HEK293T (cell line): ENCODE data around the gene FPR3.
"Not testable (repeated sequence)": the region's sequence is repeated elsewhere in the genome, so short reads cannot be mapped to it uniquely, and the experiment has no call there.

ENCODE experiments used
- ELF4 ChIP-seq: fragments of 450-650 bp; IDR thresholded peaks from 2 replicates; pipeline ENCODE4 v1.6.1; 2017; ENCODE audit warnings: antibody characterized with exemption
- FOXK2 ChIP-seq: fragments of 450-650 bp; IDR thresholded peaks from 2 replicates; pipeline ENCODE4 v1.6.1; 2016; ENCODE audit warnings: mild to moderate bottlenecking
- HDGF ChIP-seq: fragments of 450-650 bp; IDR thresholded peaks from 2 replicates; pipeline ENCODE4 v1.6.1; 2017; ENCODE audit warnings: antibody characterized with exemption, borderline replicate concordance
- LEF1 ChIP-seq: fragments of 450-650 bp; IDR thresholded peaks from 2 replicates; pipeline ENCODE4 v1.6.1; 2017; ENCODE audit warnings: mild to moderate bottlenecking, borderline replicate concordance
- SP1 ChIP-seq: fragments of 450-650 bp; IDR thresholded peaks from 2 replicates; pipeline ENCODE4 v1.6.1; 2017
- TARDBP ChIP-seq: fragments of 450-650 bp; IDR thresholded peaks from 2 replicates; pipeline ENCODE4 v1.6.1; 2016
- ZNF384 ChIP-seq: fragments of 450-650 bp; IDR thresholded peaks from 2 replicates; pipeline ENCODE4 v1.6.1; 2016

DNA sequence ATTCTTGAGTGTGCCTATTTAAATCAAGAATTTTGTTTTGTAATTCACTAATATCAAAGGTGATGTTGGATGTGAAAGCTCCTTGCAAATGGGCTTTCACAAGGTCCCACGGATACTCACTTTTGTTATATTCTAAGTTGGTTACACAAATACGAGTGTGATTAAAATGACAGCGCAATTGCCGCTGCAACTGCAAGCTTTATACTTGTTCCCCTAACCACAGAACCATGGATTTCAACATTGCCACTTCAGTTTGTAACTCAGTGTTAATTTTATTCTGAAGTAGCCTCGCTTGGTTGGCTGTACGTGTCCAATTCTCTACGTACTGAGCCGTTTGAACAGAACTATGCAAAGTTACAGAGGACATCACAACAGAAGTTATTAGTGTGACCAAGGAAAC lies 10.4 kb downstream of the FPR3 start:
- not testable (repeated sequence) for TF ChIP-seq ELF4, SP1, LEF1, TARDBP, HDGF, ZNF384, FOXK2
